NCI-H2171 (cell line): ENCODE data around the gene HASPIN.

Source experiments
- DNase-seq: peaks from one replicate; lab custom pipeline; 2025; lab: John Stamatoyannopoulos, UW

Gene HASPIN

GRCh38 chr17:3765981-3766380, 42.3 kb downstream of the HASPIN start:
- no peak for DNase-seq

- DNase-seq = no peak
Observed at GRCh38 chr17:3766779-3767178, 43.1 kb downstream of the HASPIN start.

GRCh38 chr17:3768341-3768740, 44.6 kb downstream of the HASPIN start:
- no peak for DNase-seq

GRCh38 chr17:3768769-3769168, 45.1 kb downstream of the HASPIN start:
- no peak for DNase-seq

- no peak for DNase-seq
Observed at GRCh38 chr17:3770466-3770865, 46.8 kb downstream of the HASPIN start.

- DNase-seq = no peak
Observed at GRCh38 chr17:3771140-3771539, 47.4 kb downstream of the HASPIN start.

- no peak for DNase-seq
Observed at GRCh38 chr17:3772764-3773163, 49.1 kb downstream of the HASPIN start.

GRCh38 chr17:3773511-3773910, 49.8 kb downstream of the HASPIN start:
- no peak for DNase-seq

- no peak for DNase-seq
Observed at GRCh38 chr17:3773966-3774365, 50.3 kb downstream of the HASPIN start.
